CD4-positive, alpha-beta memory T cell (primary cell): ENCODE data around the gene SEMA6A. TPM values are rescaled to one million over a fixed set of nuclear protein-coding genes. Genes with fewer than 3 reads are reported as not detected.
A peak's percentile ranks its signal among the peaks of the same experiment; 100 is the strongest.

Experiments used
- CTCF ChIA-PET: fragments of 350-600 bp; sonication (Branson Sonifier 250); formaldehyde crosslinking; loops from one replicate; lab custom pipeline; 2021; ENCODE audit warnings: inconsistent platforms; ENCODE audit not compliant: partially characterized antibody; lab: Charles Lee
- POLR2A ChIA-PET: fragments of 350-600 bp; sonication (Branson Sonifier 250); formaldehyde crosslinking; loops from one replicate; lab custom pipeline; 2021; ENCODE audit not compliant: partially characterized antibody; lab: Charles Lee
- DNase-seq, 5 donors: peaks; one replicate each; pipeline versions ENCODE4 v3.0.0 to v3.0.0-alpha.2; 2020 to 2022; ENCODE audit warnings: mixed read lengths in 1 of 5
- H3K27ac ChIP-seq: one replicate; pipeline ENCODE4 v1.7.0; 2013; ENCODE audit warnings: low read depth, low read length
- H3K27me3 ChIP-seq: 2 replicates; pipeline ENCODE4 v1.7.0; 2013; ENCODE audit warnings: mild to moderate bottlenecking, low read length, moderate library complexity; ENCODE audit not compliant: insufficient read depth
- H3K36me3 ChIP-seq: 2 replicates; pipeline ENCODE4 v1.7.0; 2013; ENCODE audit warnings: mild to moderate bottlenecking, low read length, moderate library complexity; ENCODE audit not compliant: insufficient read depth
- H3K4me1 ChIP-seq: 2 replicates; pipeline ENCODE4 v1.7.0; 2013; ENCODE audit warnings: mild to moderate bottlenecking, low read length, moderate library complexity; ENCODE audit not compliant: insufficient read depth
- H3K4me3 ChIP-seq, 2 donors: one replicate each; pipeline ENCODE4 v1.7.0; 2013; ENCODE audit warnings: low read length in 2 of 2, mild to moderate bottlenecking in 1 of 2
- H3K9me3 ChIP-seq, 2 donors: one replicate each; pipeline ENCODE4 v1.7.0; 2013; ENCODE audit warnings: low read length in 2 of 2, control low read depth in 1 of 2; ENCODE audit not compliant: control insufficient read depth in 1 of 2
- H3K27ac Mint-ChIP-seq, 7 donors: one replicate each; pipeline ENCODE4 v1.8.0; 2020 to 2021; ENCODE audit warnings: mixed read lengths in 7 of 7, mild to moderate bottlenecking in 6 of 7, inconsistent platforms in 3 of 7, moderate library complexity in 3 of 7
- H3K27me3 Mint-ChIP-seq, 2 donors: one replicate each; pipeline ENCODE4 v1.8.0; 2020 to 2021; ENCODE audit warnings: mixed read lengths in 2 of 2
- H3K36me3 Mint-ChIP-seq, 2 donors: one replicate each; pipeline ENCODE4 v1.8.0; 2020 to 2021; ENCODE audit warnings: mixed read lengths in 2 of 2, inconsistent platforms in 1 of 2, mild to moderate bottlenecking in 1 of 2
- H3K4me1 Mint-ChIP-seq, 4 donors: one replicate each; pipeline ENCODE4 v1.8.0; 2020 to 2021; ENCODE audit warnings: mixed read lengths in 4 of 4, mild to moderate bottlenecking in 1 of 4
- H3K4me3 Mint-ChIP-seq, 8 donors: one replicate each; pipeline ENCODE4 v1.8.0; 2020 to 2021; ENCODE audit warnings: mixed read lengths in 8 of 8, mild to moderate bottlenecking in 7 of 8, moderate library complexity in 6 of 8, inconsistent platforms in 3 of 8
- H3K9me3 Mint-ChIP-seq, 8 donors: one replicate each; pipeline ENCODE4 v1.8.0; 2020 to 2021; ENCODE audit warnings: mixed read lengths in 8 of 8, mild to moderate bottlenecking in 5 of 8, inconsistent platforms in 3 of 8, moderate library complexity in 1 of 8
- intact Hi-C: fragments of 100-400 bp; cut with micrococcal nuclease; formaldehyde crosslinking; loops from one replicate; pipeline ENCODE4 v1.15.1; 2023
- polyA plus RNA-seq, 2 donors: library from polyadenylated mRNA; unstranded; fragments of 300-500 nt; fragmentation: Illumina TruSeq; gene quantifications; one replicate each; pipeline ENCODE4 v1.2.3, GENCODE V29; 2021
- total RNA-seq, 2 experiments: library from RNA; stranded (reverse); gene quantifications; one replicate each; pipeline ENCODE4 v1.2.3, GENCODE V29; 2021

Gene SEMA6A
- total and polyA plus RNA-seq, 4 experiments from 2014 or later = 0.20 to 1.2 TPM; not detected in 2

GRCh38 chr5:116488356-116489041, 86.1 kb downstream of the SEMA6A start:
- H3K27me3 Mint-ChIP-seq = no peaks in the 10 kb centered on the region
- H3K9me3 Mint-ChIP-seq = no peaks in the 10 kb centered on the region

GRCh38 chr5:116487045-116487444, 87.6 kb downstream of the SEMA6A start:
- DNase-seq = no peak
- Histone ChIP-seq H3K27me3 (no peaks in the 10 kb centered on the region), H3K9me3 (no peaks in the 10 kb centered on the region), H3K27ac (no peak overlapping the region), H3K36me3 (no peaks in the 10 kb centered on the region), H3K4me1 (peaks cover 7% of the 10 kb centered on the region), H3K4me3 (no peak overlapping the region)
- H3K27me3 Mint-ChIP-seq = no peaks in the 10 kb centered on the region
- H3K36me3 Mint-ChIP-seq = peaks cover 0 to 4% of the 10 kb centered on the region in 2 donors
- ChIA-PET CTCF (no interaction called here), POLR2A (no interaction called here)
- H3K4me3 Mint-ChIP-seq = no peak overlapping the region
- peaks cover 3 to 14% (median 6%) of the 10 kb centered on the region in 4 donors for H3K4me1 Mint-ChIP-seq
- H3K9me3 Mint-ChIP-seq = no peaks in the 10 kb centered on the region
- no peak overlapping the region for H3K27ac Mint-ChIP-seq
- intact Hi-C loops = no loop called here

More at GRCh38 chr5:116488356-116489041, 86.1 kb downstream of the SEMA6A start:
- H3K4me3 ChIP-seq = no peak overlapping the region
- Mint-ChIP-seq H3K4me3 (no peak overlapping the region), H3K36me3 (peaks cover 0 to 4% of the 10 kb centered on the region in 2 donors), H3K27ac (peak overlapping the region in 1 of 7 donors; percentile 47), H3K4me1 (peaks cover 6 to 15% (median 7%) of the 10 kb centered on the region in 4 donors)
- H3K9me3 ChIP-seq = no peaks in the 10 kb centered on the region
- ChIA-PET POLR2A (no interaction called here), CTCF (no interaction called here)
- peaks cover 8% of the 10 kb centered on the region for H3K4me1 ChIP-seq
- intact Hi-C loops = no loop called here
- H3K27ac ChIP-seq = no peak overlapping the region
- DNase-seq = no peak
- no peaks in the 10 kb centered on the region for H3K27me3 ChIP-seq
- H3K36me3 ChIP-seq = no peaks in the 10 kb centered on the region

- CTCF ChIA-PET = no interaction called here
These were observed 88.0 kb downstream of the SEMA6A start for GRCh38 chr5:116486588-116486987.

GRCh38 chr5:116484645-116485044, 90.0 kb downstream of the SEMA6A start:
- Mint-ChIP-seq H3K27me3 (no peaks in the 10 kb centered on the region), H3K36me3 (peaks cover 0 to 12% of the 10 kb centered on the region in 2 donors), H3K27ac (no peak overlapping the region), H3K4me1 (no peaks in the 10 kb centered on the region), H3K9me3 (peaks cover 0 to 3% (median 0%) of the 10 kb centered on the region in 8 donors), H3K4me3 (no peak overlapping the region)
- CTCF ChIA-PET = no interaction called here
- H3K4me3 ChIP-seq = no peak overlapping the region
- H3K4me1 ChIP-seq = no peaks in the 10 kb centered on the region
- H3K27ac ChIP-seq = no peak overlapping the region
- POLR2A ChIA-PET = no interaction called here
- intact Hi-C loops = no loop called here
- no peak for DNase-seq
- no peaks in the 10 kb centered on the region for H3K27me3 ChIP-seq
- no peaks in the 10 kb centered on the region for H3K36me3 ChIP-seq
- no peaks in the 10 kb centered on the region for H3K9me3 ChIP-seq

More at GRCh38 chr5:116486588-116486987, 88.0 kb downstream of the SEMA6A start:
- no peak overlapping the region for H3K27ac Mint-ChIP-seq
- no peaks in the 10 kb centered on the region for H3K27me3 Mint-ChIP-seq
- Histone ChIP-seq H3K27me3 (no peaks in the 10 kb centered on the region), H3K9me3 (no peaks in the 10 kb centered on the region), H3K4me3 (no peak overlapping the region), H3K4me1 (peaks cover 3% of the 10 kb centered on the region), H3K27ac (no peak overlapping the region), H3K36me3 (no peaks in the 10 kb centered on the region)
- no peak overlapping the region for H3K4me3 Mint-ChIP-seq
- POLR2A ChIA-PET = no interaction called here
- DNase-seq = no peak
- no peaks in the 10 kb centered on the region for H3K9me3 Mint-ChIP-seq
- peaks cover 0 to 4% of the 10 kb centered on the region in 2 donors for H3K36me3 Mint-ChIP-seq
- intact Hi-C loops = no loop called here
- peaks cover 0 to 9% (median 3%) of the 10 kb centered on the region in 4 donors for H3K4me1 Mint-ChIP-seq

GRCh38 chr5:116482394-116482793, 92.2 kb downstream of the SEMA6A start:
- H3K4me1 ChIP-seq = no peaks in the 10 kb centered on the region
- POLR2A ChIA-PET = no interaction called here
- peaks cover 0 to under 1% of the 10 kb centered on the region in 2 donors for H3K9me3 ChIP-seq
- DNase-seq = no peak
- H3K9me3 Mint-ChIP-seq = peaks cover 0 to 9% (median 4%) of the 10 kb centered on the region in 8 donors
- no peak overlapping the region for H3K27ac ChIP-seq
- H3K27ac Mint-ChIP-seq = no peak overlapping the region
- peaks cover 5 to 26% of the 10 kb centered on the region in 2 donors for H3K36me3 Mint-ChIP-seq
- no peaks in the 10 kb centered on the region for H3K27me3 Mint-ChIP-seq
- no peak overlapping the region for H3K4me3 Mint-ChIP-seq
- no peaks in the 10 kb centered on the region for H3K27me3 ChIP-seq
- H3K36me3 ChIP-seq = no peaks in the 10 kb centered on the region
- H3K4me3 ChIP-seq = no peak overlapping the region
- H3K4me1 Mint-ChIP-seq = no peaks in the 10 kb centered on the region
- intact Hi-C loops = no loop called here
- CTCF ChIA-PET = no interaction called here

- Mint-ChIP-seq H3K4me1 (no peaks in the 10 kb centered on the region), H3K27me3 (no peaks in the 10 kb centered on the region), H3K27ac (no peak overlapping the region), H3K4me3 (no peak overlapping the region), H3K36me3 (peaks cover 9 to 40% of the 10 kb centered on the region in 2 donors), H3K9me3 (peaks cover 6 to 23% (median 13%) of the 10 kb centered on the region in 8 donors)
- Histone ChIP-seq H3K27ac (no peak overlapping the region), H3K4me3 (no peak overlapping the region), H3K4me1 (no peaks in the 10 kb centered on the region), H3K36me3 (no peaks in the 10 kb centered on the region), H3K27me3 (no peaks in the 10 kb centered on the region), H3K9me3 (peaks cover 0 to 9% of the 10 kb centered on the region in 2 donors)
- CTCF ChIA-PET = no interaction called here
- intact Hi-C loops = no loop called here
- POLR2A ChIA-PET = no interaction called here
- DNase-seq = no peak
These were observed 93.6 kb downstream of the SEMA6A start for GRCh38 chr5:116480894-116481510.

- Histone ChIP-seq H3K9me3 (peaks cover 0 to 9% of the 10 kb centered on the region in 2 donors), H3K27me3 (no peaks in the 10 kb centered on the region), H3K4me1 (no peaks in the 10 kb centered on the region), H3K4me3 (no peak overlapping the region), H3K36me3 (no peaks in the 10 kb centered on the region), H3K27ac (no peak overlapping the region)
- Mint-ChIP-seq H3K27me3 (no peaks in the 10 kb centered on the region), H3K4me1 (no peaks in the 10 kb centered on the region), H3K36me3 (peaks cover 15 to 47% of the 10 kb centered on the region in 2 donors), H3K9me3 (peaks cover 6 to 32% (median 21%) of the 10 kb centered on the region in 8 donors), H3K4me3 (no peak overlapping the region), H3K27ac (no peak overlapping the region)
- no peak for DNase-seq
- intact Hi-C loops = no loop called here
- CTCF ChIA-PET = no interaction called here
- POLR2A ChIA-PET = no interaction called here
These were observed 94.6 kb downstream of the SEMA6A start for GRCh38 chr5:116479776-116480675.
